ENCODE results near the gene HYI.

DNA sequence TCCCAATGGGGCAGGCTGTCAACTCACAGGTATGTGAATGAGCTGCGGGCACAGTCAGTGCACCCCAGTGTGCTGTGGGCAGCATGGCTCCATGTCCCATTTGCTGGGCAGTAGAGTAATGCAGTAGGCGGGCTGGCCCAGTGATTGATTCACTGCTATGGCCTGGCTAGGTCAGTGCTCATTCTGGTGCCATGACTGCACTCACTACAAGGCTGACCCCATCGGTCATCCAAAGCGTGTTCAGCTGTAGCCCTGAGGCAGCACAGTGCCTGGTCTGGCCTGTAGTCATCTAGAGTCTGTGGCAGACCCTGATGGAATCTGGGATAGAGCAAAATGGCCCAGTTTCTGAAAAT, 7.4 kb downstream of the HYI start:
- TF ChIP-seq, protein P1, sequence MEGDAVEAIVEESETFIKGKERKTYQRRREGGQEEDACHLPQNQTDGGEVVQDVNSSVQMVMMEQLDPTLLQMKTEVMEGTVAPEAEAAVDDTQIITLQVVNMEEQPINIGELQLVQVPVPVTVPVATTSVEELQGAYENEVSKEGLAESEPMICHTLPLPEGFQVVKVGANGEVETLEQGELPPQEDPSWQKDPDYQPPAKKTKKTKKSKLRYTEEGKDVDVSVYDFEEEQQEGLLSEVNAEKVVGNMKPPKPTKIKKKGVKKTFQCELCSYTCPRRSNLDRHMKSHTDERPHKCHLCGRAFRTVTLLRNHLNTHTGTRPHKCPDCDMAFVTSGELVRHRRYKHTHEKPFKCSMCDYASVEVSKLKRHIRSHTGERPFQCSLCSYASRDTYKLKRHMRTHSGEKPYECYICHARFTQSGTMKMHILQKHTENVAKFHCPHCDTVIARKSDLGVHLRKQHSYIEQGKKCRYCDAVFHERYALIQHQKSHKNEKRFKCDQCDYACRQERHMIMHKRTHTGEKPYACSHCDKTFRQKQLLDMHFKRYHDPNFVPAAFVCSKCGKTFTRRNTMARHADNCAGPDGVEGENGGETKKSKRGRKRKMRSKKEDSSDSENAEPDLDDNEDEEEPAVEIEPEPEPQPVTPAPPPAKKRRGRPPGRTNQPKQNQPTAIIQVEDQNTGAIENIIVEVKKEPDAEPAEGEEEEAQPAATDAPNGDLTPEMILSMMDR (conservative IDR thresholded peaks at IDR 0.05; ENCODE audit: low read depth in 2 of 2), result no peak
- TF ChIP-seq POLR2AphosphoS5 (IDR thresholded peaks at IDR 0.05; ENCODE audit: low read depth), result no peak
- TF ChIP-seq, protein P2, sequence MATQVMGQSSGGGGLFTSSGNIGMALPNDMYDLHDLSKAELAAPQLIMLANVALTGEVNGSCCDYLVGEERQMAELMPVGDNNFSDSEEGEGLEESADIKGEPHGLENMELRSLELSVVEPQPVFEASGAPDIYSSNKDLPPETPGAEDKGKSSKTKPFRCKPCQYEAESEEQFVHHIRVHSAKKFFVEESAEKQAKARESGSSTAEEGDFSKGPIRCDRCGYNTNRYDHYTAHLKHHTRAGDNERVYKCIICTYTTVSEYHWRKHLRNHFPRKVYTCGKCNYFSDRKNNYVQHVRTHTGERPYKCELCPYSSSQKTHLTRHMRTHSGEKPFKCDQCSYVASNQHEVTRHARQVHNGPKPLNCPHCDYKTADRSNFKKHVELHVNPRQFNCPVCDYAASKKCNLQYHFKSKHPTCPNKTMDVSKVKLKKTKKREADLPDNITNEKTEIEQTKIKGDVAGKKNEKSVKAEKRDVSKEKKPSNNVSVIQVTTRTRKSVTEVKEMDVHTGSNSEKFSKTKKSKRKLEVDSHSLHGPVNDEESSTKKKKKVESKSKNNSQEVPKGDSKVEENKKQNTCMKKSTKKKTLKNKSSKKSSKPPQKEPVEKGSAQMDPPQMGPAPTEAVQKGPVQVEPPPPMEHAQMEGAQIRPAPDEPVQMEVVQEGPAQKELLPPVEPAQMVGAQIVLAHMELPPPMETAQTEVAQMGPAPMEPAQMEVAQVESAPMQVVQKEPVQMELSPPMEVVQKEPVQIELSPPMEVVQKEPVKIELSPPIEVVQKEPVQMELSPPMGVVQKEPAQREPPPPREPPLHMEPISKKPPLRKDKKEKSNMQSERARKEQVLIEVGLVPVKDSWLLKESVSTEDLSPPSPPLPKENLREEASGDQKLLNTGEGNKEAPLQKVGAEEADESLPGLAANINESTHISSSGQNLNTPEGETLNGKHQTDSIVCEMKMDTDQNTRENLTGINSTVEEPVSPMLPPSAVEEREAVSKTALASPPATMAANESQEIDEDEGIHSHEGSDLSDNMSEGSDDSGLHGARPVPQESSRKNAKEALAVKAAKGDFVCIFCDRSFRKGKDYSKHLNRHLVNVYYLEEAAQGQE (IDR thresholded peaks at IDR 0.05; ENCODE audit: unreplicated experiment), result no peak
- TF ChIP-seq CREB1 (CRISPR knock-in tag; IDR thresholded peaks at IDR 0.05; ENCODE audit: low read depth), result no peak
- TF ChIP-seq EZH2phosphoT487 (IDR thresholded peaks at IDR 0.05; ENCODE audit: unreplicated experiment), result no peak
